WI38 (cell line): Measurements from ENCODE around the gene PITX1.

Experiments used
- H3K4me3 ChIP-seq: 2 replicates; pipeline ENCODE4 v1.5.1; 2011; ENCODE audit warnings: low read depth, mild to moderate bottlenecking, control low read depth, low read length
- TF ChIP-seq, protein P1 (sequence below): IDR thresholded peaks from 2 replicates; pipeline ENCODE4 v1.5.1; 2012; ENCODE audit warnings: low read depth, mild to moderate bottlenecking, control low read depth, low read length

Gene PITX1

DNA sequence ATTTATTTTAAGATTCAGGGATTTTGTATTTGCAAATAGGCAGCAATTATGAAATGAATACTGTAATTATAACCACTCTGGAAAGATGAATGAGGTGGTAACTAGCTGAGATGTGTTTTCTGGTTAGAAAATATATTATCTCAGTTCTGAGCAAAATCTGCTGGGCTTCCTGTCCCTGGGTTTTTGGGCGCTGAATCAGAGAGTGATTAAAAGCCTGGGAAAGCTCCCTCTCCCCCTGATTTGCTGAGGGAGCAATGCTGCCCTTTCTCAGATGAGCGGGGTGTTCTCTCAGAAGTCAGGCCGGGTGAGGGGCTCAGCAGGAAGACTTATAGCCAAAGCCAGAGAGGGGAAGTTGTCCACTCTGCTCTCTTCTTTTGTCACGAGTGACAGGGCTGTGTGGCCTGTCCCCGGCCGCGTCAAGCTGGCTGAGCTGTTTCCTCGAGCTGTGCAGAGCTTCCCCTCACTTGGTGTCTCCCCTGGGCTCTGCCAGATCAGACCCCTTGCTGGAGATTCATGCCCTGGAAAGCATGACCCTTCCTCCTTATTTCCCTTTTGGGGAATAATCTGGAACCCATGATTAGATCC lies 39.8 kb upstream of the PITX1 start:
- TF ChIP-seq, protein P1, sequence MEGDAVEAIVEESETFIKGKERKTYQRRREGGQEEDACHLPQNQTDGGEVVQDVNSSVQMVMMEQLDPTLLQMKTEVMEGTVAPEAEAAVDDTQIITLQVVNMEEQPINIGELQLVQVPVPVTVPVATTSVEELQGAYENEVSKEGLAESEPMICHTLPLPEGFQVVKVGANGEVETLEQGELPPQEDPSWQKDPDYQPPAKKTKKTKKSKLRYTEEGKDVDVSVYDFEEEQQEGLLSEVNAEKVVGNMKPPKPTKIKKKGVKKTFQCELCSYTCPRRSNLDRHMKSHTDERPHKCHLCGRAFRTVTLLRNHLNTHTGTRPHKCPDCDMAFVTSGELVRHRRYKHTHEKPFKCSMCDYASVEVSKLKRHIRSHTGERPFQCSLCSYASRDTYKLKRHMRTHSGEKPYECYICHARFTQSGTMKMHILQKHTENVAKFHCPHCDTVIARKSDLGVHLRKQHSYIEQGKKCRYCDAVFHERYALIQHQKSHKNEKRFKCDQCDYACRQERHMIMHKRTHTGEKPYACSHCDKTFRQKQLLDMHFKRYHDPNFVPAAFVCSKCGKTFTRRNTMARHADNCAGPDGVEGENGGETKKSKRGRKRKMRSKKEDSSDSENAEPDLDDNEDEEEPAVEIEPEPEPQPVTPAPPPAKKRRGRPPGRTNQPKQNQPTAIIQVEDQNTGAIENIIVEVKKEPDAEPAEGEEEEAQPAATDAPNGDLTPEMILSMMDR = no peak
- H3K4me3 ChIP-seq = no peak overlapping the region

DNA sequence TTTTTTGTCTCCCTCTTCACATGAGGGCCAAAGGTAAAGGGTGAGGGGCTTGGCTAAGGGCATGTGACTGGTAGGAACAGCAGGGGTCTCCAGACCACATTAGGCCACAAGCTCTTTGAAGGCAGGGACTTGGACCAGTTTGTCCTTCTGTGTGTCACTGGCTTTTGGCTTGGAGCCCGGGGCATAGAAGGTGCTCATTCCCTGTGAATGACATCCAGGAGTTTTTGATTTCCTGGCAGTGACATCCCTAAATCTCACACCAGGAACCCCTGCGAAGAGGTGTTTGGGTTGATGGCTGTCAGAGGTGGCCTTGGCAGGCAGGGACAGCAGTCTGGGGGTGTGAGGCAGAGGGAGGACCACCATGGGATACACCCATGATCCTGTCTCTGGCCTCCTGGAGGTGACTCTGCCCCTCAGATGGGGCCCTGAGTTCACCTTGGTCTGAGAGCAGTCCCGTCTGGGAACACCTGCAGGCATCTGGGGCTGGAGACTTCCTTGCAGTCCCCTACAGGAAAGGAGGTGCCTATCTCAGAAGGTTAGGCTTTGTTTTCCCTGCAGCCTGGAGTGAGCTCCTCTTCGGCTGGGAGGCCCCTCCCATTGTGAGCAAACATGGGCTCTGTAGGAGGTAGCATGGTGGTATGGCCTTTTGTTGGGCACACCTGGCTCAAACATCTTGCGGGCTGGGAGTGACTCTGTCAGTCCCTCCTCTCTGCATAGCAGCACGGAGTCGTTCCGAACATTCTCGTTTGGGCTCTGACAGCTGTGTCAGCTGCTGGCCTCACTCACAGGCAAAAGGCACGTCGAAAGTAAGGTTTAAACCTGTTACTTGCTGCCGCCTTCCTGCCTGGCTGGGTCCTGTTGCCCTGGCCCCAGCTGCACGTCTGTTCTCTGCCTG lies 38.6 kb upstream of the PITX1 start:
- TF ChIP-seq, protein P1 = no peak
- no peak overlapping the region for H3K4me3 ChIP-seq

DNA sequence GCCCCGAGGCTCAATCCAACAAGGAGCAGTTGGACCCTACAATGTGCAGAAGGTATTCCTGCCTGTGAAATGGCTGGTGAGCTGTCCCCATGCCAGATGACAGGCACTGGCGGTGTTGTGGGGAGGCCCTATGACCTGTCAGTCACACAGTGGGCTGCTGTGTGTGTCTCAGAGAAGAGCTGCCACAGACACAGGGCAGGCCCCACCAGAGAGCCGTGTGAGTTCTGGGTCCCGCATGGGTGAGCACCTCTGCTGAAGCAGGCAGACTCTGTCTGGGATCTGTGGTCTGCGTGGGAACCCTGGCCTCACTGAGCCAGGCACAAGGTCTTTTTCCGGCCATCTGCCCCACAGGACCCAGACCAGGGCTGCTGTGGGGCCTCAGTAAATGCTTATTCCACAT lies 37.3 kb upstream of the PITX1 start:
- TF ChIP-seq, protein P1 = no peak

DNA sequence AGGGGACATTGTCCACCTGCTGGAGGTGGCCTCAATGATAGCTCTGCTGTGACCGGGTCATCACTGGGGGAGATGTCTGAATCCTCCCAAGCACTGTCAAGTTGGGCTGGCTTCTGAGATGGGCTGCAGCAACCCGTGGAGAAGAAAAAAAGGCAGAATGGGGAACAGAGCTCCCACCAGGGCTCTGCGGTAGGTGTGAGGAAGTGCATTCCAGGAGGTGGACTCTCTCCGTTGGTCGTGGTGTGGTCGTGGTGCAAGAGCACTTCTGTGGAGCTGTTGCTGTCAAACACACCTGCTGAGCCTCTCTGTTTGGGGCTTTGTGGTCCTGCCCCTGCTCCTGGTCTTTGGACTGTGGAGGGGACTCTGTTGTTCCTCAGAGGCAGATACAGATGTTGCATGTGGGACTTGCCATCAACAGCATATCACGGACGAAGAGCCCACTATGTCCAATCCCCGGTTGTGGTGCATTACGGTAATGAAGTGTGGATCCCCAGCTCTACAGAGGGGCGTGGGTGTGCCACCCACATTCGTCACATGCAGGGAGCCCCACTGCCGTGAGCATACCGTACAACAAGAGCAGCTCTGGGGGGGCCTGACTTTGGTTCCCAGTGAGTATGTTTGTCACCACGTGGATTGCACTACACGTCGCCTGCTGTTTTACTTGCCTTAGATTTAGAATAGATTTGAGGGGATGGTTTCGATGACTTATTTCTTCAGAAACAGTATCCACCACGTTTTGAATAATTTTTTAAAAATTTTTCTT lies 36.0 kb upstream of the PITX1 start:
- TF ChIP-seq, protein P1 = no peak
- H3K4me3 ChIP-seq = no peak overlapping the region

More for the DNA sequence above, 37.3 kb upstream of the PITX1 start:
- H3K4me3 ChIP-seq = no peak overlapping the region

DNA sequence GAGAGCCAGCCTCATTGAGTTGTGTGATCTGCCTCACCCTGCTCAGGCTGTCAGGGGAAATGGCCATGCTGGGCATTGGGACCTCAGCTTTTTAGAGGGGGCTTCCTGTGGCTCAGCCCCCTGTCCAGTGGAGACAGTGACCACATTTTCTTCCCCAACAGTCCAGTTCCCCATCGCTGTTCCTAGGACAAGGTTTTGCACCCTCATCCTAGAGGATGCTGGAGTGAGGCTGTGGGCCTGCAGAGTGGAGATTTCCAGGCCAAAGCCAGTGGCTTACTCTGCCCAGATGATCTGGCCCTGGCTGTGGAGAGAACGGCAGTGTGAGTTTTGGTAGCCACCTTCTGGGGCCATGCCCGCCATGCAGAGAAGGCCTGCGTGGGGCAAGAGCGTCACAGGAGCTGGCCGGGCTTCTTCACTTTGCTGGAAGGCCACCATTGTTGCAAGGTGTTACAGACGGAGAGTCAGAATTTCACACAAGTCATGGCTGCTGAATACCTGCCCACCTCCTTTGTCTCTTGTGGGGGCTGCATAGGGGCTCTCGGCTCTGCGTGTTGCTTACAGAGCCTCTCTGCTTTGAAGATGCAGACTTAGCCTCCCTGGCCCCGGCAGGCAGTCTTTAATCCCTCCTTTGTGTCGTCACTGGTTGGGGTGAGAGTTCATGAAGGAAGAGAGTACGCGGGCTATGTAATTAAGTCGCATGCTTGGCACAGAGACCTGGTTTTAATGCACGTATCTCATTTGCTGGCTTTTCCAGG lies 35.2 kb upstream of the PITX1 start:
- TF ChIP-seq, protein P1 = no peak
- no peak overlapping the region for H3K4me3 ChIP-seq

DNA sequence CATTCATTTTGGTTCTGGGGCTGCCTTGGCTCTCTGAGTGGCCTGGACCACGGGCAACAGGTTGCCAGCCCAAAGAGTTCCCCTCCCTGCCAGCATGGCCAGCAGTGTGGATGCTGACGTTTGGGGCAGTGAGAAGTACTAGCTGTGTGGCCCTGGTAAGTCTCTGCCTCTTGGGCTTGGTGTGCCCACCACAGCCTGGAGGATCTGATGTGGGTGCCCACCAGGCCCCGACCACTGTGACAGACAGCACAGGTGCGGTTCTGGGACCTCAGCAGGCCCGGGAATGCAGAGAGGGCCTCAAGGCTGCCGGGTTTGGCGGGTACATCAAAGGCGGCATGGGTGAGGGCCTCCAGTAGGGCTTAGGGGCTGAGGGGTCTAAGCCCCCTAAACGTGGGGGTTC lies 33.6 kb upstream of the PITX1 start:
- TF ChIP-seq, protein P1 = no peak

More for the DNA sequence above, 33.6 kb upstream of the PITX1 start:
- no peak overlapping the region for H3K4me3 ChIP-seq
